GDM1 (cell line): ENCODE data around the gene BHLHE23.
A peak's percentile ranks its signal among the peaks of the same experiment; 100 is the strongest.

ENCODE experiments used
- DNase-seq: peaks from one replicate; lab custom pipeline; 2025; lab: John Stamatoyannopoulos, UW

The BHLHE23 gene

GRCh38 chr20:63009045-63009961, 2.5 kb upstream of the BHLHE23 start:
- peak; percentile 73 for DNase-seq

- no peak for DNase-seq
These were observed 1.8 kb upstream of the BHLHE23 start for GRCh38 chr20:63008541-63009044.

GRCh38 chr20:63007646-63008488, 1.1 kb upstream of the BHLHE23 start:
- DNase-seq, result no peak

GRCh38 chr20:63007360-63007645, 539 bp upstream of the BHLHE23 start:
- DNase-seq, result no peak

- DNase-seq, result no peak
These were observed 763 bp downstream of the BHLHE23 start for GRCh38 chr20:63005862-63006539.

GRCh38 chr20:63005365-63005861, 1.4 kb downstream of the BHLHE23 start:
- DNase-seq, result no peak

GRCh38 chr20:63004607-63005364, 2.0 kb downstream of the BHLHE23 start:
- no peak for DNase-seq

- DNase-seq, result no peak
These were observed 3.2 kb downstream of the BHLHE23 start for GRCh38 chr20:63003546-63003945.

- no peak for DNase-seq
These were observed 4.3 kb downstream of the BHLHE23 start for GRCh38 chr20:63002511-63002910.

- DNase-seq, result no peak
These were observed 5.8 kb downstream of the BHLHE23 start for GRCh38 chr20:63000958-63001357.

- DNase-seq, result no peak
These were observed 6.7 kb downstream of the BHLHE23 start for GRCh38 chr20:63000036-63000435.

GRCh38 chr20:62999580-62999979, 7.2 kb downstream of the BHLHE23 start:
- peak; percentile 67 for DNase-seq

- no peak for DNase-seq
These were observed 8.3 kb downstream of the BHLHE23 start for GRCh38 chr20:62998449-62998848.

- peak; percentile 55 for DNase-seq
These were observed 9.2 kb downstream of the BHLHE23 start for GRCh38 chr20:62997417-62998035.

- no peak for DNase-seq
These were observed 10.2 kb downstream of the BHLHE23 start for GRCh38 chr20:62996596-62996982.

- no peak for DNase-seq
These were observed 10.7 kb downstream of the BHLHE23 start for GRCh38 chr20:62995898-62996595.

GRCh38 chr20:62995481-62995880, 11.3 kb downstream of the BHLHE23 start:
- no peak for DNase-seq

- no peak for DNase-seq
These were observed 11.9 kb downstream of the BHLHE23 start for GRCh38 chr20:62994869-62995281.

- no peak for DNase-seq
These were observed 12.8 kb downstream of the BHLHE23 start for GRCh38 chr20:62993856-62994494.

GRCh38 chr20:62991863-62992262, 14.9 kb downstream of the BHLHE23 start:
- no peak for DNase-seq
